Right ventricle myocardium inferior (tissue), 1 donor: ENCODE measurements around the gene BIVM. TPM values are rescaled to one million over a fixed set of nuclear protein-coding genes. Genes with fewer than 3 reads are reported as not detected.

Experiments
- ATAC-seq: fragments of 200-7000 bp; cut with Tn5 transposase; one replicate; pipeline ENCODE4 v1.9.1; 2020; ENCODE audit warnings: mild to moderate bottlenecking, moderate library complexity
- DNase-seq: peaks from one replicate; pipeline ENCODE4 v3.0.0; 2021; ENCODE audit errors: missing footprints
- intact Hi-C: fragments of 100-400 bp; cut with DNase I; formaldehyde crosslinking; loops from one replicate; pipeline ENCODE4 v1.11.0; 2022
- total RNA-seq: library from RNA; stranded (reverse); fragmentation: NEBNext Ultra II Directional; extraction: Animal tissue kit (Norgen Biotek cat#: 25700); gene quantifications from one replicate; pipeline ENCODE4 v1.2.1, GENCODE V29; 2021
- donor health status: DM: no; HTN: yes; CAD: no; lungs with severe emphysema.

Gene BIVM
- total RNA-seq, 1 donor from 2014 or later: 32.4 TPM

DNA sequence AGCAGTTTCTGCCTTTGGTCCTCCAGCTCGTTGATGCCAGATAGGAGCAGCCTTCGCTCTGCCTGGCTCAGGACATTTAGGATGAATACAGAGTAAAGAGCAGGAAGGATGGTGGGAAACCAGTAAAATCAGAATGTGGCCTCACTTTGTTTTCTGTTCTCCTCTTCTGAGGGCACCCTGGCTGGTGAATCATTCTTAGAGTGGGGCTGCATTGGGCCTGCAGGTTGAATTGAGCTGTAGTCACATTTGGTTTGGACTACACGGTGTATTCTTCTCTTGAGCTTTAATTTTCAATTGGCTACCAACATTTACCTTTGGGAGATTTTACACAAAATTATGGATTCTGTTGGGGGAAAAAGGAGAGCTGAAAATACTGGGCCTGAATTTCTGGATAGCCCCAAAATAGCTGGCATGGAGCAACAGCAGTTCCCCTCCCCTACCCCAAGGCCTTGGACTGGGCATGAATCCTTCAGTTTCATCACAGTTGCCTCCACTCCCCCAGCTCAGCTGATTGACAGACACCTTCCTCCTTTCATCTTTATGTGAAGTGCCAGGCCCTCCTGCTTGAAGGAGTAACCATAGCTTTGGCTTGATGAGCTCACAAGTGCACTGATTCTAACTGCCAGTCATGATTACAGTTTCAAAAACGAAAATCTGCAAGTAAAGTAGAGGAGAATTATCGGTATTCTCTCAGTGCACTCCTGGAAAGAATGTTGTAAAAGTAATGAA, 71.2 kb downstream of the BIVM start:
- ATAC-seq: peak; percentile 27
- DNase-seq: no peak
- intact Hi-C loops: loop anchor here (5.0 kb wide), 1 partner anchor 42 kb away; no protein-coding TSS in a partner anchor

DNA sequence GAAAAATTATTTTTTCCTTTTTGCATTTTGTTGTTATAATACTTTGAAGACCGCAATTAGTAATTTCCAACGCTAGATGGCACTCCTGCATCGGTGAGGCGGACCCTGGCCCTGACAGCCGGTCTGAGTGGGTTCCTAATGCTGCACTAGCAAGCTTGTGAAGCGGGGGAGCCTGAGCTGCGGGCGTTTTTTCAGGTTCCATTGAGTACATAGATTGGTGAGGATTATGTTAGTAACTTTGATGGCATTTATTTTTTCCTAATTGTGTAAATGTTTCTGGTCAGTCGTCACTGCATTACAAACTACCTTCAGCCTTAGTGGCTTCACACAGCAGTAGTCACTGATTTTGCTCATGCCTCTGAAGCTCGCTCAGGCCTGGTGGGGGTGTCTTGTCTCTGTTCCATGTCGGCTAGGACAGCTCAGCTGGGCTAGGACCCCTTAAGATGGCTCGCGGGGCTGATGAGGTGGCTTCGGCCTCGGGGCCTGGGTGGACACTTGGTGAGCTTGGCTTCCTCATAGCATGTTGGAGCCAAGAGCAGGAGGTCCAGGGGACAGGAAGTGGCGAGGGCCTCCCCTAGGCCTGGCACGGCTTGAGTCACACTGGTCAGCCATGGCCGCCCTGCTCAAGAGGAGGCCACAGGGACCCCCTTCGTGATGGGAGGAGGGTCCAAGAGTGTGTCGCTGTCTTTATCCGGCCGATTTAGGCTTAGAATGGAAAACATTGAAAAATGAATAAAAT, 71.9 kb downstream of the BIVM start:
- intact Hi-C loops: loop anchor here (5.0 kb wide), 1 partner anchor 41 kb away; no protein-coding TSS in a partner anchor
- ATAC-seq (peak; percentile 83), DNase-seq (peak; percentile 72)

DNA sequence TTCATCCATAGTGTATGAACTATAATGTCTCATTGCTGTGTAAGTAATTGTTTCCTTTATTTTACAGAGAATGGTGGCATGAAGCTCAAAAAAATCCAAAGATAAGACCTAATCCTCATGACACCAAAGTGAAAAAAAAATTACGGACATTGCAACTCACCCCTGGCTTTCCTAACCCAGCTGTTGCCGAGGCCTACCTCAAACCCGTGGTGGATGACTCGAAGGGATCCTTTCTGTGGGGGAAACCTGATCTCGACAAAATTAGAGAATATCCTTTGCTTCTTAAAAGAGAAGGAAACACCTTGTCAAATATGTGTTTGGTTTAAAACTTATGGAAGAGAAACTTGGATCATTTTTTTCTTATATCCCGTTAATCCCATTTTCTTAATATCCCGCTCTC, 73.2 kb downstream of the BIVM start:
- intact Hi-C loops: loop anchor here (5.0 kb wide), 1 partner anchor 40 kb away; no protein-coding TSS in a partner anchor
- no peak for DNase-seq
- no peak for ATAC-seq

DNA sequence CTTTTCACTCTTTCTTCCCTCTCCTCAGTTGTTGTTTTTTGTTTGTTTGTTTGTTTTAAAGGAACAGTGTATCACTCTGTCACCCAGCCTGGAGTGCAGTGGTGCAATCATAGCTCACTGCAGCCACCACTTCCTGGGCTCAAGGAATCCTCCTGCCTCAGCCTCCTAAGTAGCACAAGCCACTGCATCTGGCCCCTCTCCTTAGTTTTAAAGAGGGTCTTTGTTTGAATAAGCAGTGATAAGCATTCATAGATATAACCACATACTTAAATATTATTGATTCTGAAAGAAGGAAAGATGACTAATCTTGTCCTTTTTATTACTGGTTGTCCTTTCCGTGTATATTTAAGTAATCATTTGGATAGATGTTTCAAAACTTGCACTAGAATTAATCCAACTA, 73.6 kb downstream of the BIVM start:
- intact Hi-C loops: loop anchor here (5.0 kb wide), 1 partner anchor 40 kb away; no protein-coding TSS in a partner anchor
- DNase-seq (no peak), ATAC-seq (no peak)

DNA sequence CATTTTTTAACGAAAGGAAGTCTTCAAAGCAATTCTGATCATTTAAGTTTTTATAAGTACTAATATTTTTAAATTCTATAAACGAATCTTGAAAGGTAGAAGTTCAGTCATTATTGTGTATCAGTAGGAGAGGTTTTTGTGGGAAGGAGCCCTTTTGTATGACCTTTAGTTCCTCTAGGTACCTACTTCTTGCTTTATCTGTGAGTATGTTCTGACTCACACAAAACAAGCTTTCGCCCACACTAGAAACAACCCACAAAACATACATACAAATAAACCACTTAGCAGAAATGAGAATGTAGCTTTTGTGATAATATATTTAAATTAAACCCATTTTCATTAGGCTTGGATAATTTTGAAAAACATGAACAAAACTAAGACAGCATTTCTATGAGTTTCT, 74.7 kb downstream of the BIVM start:
- no peak for DNase-seq
- ATAC-seq: no peak
- intact Hi-C loops: loop anchor here (5.0 kb wide), 1 partner anchor 39 kb away; no protein-coding TSS in a partner anchor

DNA sequence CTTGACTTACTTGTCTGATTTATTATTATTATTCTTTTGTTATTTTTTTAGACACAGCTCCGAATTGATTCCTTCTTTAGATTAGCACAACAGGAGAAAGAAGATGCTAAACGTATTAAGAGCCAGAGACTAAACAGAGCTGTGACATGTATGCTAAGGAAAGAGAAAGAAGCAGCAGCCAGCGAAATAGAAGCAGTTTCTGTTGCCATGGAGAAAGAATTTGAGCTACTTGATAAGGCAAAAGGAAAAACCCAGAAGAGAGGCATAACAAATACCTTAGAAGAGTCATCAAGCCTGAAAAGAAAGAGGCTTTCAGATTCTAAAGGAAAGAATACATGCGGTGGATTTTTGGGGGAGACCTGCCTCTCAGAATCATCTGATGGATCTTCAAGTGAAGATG, 76.3 kb downstream of the BIVM start:
- intact Hi-C loops: no loop called here
- ATAC-seq (no peak), DNase-seq (no peak)

DNA sequence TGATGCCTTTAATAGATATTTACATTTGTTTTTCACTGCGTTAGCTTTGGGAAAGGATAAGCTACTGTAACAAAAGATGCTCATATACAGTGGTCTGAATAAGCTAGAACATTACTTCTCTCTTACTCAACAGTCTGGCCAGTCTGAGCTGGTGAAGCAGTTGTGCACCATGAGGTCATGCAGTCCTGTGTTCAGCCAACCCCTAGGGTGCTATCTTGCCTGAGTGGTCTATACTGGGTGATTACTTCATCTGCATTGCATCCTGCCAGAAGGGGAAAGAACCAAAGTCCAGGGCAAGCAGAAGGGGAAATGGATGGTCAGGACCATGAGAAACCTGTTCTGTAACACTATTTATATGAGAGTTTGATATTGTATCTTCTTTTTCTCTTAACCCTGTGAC, 78.4 kb downstream of the BIVM start:
- no peak for DNase-seq
- peak; percentile 61 for ATAC-seq
- intact Hi-C loops: no loop called here

DNA sequence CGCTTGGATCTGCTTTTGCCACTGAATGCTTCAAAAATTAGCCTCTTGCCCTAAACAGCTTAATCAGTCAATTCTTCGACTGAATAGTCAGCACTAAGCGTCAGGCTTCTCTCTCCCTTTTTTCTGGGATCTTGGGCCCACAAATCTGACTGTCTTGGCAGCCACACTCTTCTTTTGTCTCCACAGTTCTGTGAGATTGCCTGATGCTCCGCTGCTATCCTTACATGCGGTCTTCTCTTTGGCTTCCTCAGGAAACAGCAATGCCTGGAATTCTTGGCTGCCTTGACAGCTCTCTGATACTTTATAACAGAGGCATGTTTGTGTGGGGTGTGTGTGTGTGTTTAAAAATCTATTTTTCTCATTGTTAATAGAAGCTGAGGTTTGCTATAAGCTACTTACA, 79.6 kb downstream of the BIVM start:
- no peak for DNase-seq
- ATAC-seq: no peak
- intact Hi-C loops: no loop called here

DNA sequence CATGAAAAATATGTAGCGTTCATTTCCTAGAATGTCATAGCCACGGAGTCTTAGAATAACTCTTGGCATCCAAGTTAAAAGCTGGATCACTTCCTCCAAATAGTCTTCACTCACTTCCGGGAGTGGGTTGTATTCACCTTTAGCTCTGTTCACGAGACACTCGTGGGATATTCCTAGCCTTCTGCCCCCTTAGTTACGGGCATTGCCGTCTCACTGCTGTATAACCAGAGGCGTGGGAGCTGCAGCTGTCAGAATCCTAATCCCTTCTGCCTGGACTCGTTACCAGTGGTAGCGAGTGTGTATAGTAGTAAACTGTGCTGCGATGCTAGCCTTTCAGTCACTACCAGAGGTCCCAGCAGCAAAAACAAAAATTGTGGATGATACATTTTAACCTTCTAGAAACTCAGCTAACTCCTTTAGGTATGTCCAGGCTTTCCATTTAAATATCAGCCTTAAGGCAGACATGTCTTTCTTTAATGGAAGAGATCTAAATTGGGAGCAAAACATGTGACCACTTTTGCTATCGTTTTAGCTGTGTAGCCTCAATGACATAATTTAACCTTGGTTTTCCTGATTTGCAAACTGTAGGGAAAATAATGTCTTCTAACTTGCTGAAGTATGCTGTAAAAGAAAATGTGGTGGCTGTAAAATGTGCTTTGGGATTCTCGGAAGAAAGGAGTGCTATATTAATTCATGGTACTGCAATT, 81.0 kb downstream of the BIVM start:
- intact Hi-C loops: loop anchor here (1.0 kb wide), 1 partner anchor 17 kb away; no protein-coding TSS in a partner anchor
- DNase-seq: no peak
- peak; percentile 80 for ATAC-seq

DNA sequence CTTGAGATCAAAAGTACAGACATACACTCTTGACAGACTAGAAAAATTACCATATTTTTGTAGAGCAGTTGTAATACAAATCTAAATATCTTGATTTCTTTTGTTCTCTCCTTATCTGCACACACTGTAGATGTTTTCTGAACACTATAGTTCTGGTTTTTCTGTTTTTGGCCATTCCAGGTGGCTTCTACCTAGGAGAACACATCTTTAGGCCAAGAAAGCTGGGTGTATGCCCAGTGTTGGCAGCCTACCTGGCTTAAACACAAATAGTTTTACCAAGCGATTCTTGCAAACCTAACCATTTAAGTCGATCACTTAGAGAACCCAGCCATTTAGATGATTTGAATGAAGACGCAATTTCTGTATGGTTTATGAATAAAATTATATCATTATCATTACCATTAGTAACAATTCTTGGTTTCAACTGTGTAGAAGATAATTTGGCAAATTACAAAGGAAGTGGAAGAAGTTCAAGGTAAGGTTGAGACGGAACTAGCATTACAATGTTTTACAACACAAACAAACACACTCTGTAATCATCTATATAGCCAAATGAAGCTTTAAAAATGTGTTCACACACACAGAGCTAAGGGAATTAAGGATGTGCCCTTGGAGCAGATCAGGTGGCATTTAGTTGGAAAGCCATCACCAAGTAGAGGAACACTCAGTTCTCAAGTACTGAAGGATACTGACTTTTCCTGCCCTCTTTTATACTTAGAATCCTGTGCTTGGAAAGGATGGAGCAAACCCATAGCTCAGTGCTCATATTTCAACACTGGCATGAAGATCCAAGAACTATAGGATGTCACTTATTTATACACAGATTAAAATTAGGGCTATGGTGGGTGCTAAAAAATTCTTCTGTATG, 83.1 kb downstream of the BIVM start:
- ATAC-seq: no peak
- intact Hi-C loops: no loop called here

More for the DNA sequence above, 83.1 kb downstream of the BIVM start:
- DNase-seq: no peak

Other genes starting within 250 kb of the BIVM start
- 29.9 TPM for gene TPP2, start 202.1 kb upstream of the BIVM start, total RNA-seq
- gene METTL21C, start 104.1 kb upstream of the BIVM start, total RNA-seq: not detected
- gene TEX30, start 25.3 kb upstream of the BIVM start, total RNA-seq: 9.5 TPM
- gene POGLUT2, start 143 bp upstream of the BIVM start, total RNA-seq: 3.2 TPM
- 27.3 TPM for gene ERCC5, start 46.9 kb downstream of the BIVM start, total RNA-seq